ENCODE data around the gene CAMK4. TPM values are rescaled to one million over a fixed set of nuclear protein-coding genes. Genes with fewer than 3 reads are reported as not detected.
"Not testable (repeated sequence)": the region's sequence is repeated elsewhere in the genome, so short reads cannot be mapped to it uniquely, and the experiment has no call there.

CAMK4 gene
- total RNA-seq, 1 donor from 2014 or later: 106 TPM

DNA sequence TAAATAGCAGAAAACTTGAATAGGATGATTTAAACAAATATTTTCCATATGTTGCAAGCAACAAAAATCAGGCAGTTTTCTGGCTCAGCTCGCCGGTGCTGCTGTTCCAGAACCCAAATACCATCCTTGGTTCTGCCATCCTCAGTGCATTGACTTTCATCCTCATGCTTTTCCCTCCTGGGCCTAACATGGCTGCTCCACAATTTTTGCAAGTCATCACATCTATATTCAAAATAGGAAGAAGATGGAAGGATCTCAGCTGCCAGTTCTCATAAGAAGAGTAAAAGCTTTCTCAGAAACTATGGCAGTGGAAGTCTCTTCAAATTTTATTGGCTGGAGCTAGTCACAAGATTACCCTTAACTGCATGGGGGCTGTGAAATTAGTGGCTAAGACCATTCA, 151.5 kb downstream of the CAMK4 start:
- intact Hi-C loops (cut with micrococcal nuclease): no loop called here

DNA sequence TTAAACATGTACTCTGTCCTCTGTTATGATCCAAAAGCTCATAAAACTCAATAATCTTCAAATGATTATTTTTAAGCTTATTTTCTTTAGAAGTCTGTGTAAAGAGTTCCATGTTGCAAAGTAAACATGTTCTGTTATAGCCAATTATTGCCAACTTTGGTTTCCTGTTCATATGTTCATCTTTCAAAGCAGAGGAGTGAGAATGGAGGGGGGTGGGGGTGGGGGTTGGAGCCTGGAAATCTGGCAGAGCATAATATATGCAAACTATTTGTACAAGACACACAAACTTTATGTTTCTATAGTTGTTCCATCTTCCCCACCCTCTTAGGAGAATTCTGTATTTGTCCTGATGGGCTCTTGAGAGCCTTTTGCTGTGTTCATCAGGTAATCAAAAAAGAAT, 153.1 kb downstream of the CAMK4 start:
- intact Hi-C loops (cut with micrococcal nuclease): no loop called here

DNA sequence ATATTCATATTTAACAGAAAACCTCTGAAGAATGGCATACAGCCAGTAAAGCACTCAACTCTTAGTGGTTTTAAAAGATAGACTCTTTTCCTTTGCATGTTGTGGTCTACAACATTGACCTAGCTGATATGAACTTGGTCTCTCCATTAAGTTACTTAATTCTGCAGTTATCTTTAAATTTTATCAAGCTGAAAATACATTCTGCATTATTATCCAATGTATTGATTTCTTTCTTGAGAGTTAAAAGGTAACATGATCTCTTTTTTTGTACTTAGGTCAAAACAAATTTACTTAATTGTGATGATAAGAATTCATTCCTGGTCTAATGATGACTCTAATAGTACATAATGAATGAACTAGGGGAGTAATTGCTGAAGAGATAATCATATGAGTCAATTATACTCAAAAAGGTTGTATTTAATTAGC, 155.2 kb downstream of the CAMK4 start:
- intact Hi-C loops (cut with micrococcal nuclease): no loop called here

DNA sequence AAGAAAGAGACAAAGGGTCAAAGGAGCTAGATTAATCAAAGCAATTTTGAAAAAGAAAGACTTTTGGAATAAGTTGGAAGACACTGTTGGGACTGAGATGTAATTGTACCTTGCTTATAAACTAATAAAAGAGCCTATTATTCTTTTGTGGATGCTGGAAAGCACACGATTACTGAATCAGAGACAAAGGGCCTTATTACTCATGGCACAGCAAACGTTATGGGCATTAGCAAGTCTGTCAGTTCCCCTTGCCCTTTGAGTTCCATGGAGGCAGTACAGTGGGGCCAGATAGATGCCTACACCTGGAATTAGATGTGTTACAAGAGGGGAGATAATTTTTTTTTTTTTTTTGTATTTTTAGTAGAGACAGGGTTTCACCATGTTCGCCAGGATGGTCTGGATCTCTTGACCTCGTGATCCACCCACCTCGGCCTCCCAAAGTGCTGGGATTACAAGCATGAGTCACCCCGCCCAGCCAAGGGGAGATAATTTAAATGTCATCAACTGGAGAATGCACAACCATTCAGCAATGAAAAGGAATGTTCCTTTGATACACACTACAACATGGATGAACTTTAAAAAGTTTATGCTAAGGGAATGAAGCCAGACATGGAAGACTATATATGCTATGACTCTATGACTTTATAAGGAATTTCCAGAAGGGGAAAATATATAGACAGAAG, 159.2 kb downstream of the CAMK4 start:
- intact Hi-C loops (cut with micrococcal nuclease): no loop called here

DNA sequence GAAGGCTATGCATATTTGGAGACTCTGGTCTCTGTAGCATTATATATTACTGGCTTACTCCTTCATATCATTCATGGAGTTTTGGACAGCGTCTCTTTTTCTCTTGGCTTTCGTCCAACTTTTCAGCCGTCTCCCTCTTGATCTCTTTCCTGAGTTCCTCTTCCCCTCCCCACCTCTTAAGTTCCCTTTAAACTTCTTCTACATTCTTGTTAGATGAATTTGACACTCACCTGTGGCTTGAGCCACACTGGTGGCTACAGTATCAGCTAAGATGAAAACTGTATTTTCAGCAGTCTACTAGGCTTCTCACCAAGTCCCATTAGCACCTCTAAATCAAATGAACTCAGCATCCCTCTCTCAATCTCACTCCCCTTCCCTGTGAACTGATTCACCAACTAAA, 160.0 kb downstream of the CAMK4 start:
- intact Hi-C loops (cut with micrococcal nuclease): no loop called here

DNA sequence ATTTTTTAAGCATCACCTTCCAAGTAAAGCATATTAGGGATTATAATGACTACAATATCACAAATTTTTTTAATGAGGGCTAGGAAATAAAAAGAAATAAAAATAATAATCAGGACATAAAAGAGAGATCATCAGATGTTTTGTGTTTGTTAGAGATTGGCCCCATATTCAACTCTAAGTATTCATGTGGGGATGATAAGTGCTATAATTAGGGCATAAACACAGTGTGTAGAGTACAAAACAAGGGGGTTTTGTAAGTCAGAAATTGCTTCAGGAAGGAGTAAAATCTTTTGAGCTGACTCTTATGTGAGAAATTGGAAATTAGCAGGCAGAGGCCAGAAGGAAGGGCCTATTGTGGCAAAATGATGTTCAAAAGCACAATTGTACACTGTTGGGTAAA, 160.9 kb downstream of the CAMK4 start:
- intact Hi-C loops (cut with micrococcal nuclease): no loop called here

DNA sequence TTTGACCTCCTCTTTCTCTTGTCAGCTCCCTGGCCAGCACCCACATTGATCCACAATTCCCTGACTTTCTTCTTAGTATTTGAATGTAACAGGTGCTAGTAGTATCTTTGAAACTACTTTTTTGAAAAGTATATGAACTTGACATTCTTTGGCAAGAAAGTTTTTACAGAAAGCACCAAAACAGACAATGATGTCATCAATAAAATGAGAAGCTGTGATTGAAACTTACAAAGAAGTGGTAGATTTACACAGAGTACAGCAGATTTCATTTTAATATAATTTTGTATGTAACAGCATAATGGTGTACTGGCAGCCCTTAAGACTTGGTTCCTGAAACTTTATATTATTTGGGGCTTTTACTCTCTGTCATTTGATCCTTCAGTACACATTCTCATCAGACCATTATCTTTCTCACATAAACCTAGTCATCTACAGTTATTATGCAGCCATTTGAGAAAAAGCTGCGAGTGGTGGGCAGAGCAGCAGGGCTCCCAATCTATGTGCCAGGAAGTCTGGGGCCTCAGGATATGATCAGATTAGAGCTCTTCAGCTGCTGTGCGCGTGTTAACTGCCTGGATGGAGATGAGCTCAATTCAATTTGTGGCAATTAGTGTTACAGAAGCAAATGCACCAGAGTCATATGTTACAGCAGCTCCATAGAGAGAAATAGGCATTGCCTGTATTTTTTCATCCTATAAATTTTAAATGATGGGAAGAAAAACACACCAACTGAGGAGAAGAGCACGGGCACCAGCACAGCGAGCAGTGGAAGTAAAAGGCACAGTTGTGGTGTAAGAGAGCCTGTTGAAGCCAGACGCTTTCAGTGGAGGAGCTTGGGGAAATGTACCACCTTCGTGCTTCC, 162.0 kb downstream of the CAMK4 start:
- intact Hi-C loops (cut with micrococcal nuclease): no loop called here

DNA sequence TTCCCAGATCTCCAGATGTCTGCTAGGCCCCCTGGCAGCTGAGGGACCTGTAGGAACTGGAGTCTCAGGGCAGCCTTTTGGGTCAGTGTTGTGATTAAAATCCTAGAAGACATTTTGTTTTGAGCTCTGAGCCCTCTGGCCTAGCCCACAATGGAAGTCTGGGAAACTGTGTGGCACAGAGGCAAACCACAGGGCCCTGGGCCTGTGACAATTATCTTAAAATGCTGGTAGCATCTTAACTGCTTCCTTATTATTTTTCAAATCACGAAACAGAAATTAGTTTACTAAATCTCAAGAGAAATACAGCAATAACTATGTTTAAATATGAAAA, 162.6 kb downstream of the CAMK4 start:
- intact Hi-C loops (cut with micrococcal nuclease): no loop called here

DNA sequence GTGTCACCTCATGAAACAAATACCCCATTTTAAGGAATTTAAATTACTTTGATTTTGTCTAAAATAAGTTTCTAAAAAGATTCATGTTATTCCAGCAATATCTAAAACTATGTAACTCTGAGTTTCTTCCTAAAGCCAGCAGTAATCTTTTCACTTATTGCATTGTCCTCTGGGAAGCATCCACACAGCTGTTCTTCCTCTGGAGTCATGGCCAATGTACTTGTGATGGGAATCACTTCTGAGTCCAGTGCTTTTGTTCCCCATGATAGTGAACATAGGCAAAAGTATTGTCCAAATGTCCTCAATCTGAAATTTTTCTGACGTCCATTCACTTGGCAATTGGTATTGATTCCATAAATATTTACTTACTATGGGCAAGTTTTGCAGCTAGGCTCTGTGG, 163.2 kb downstream of the CAMK4 start:
- intact Hi-C loops (cut with micrococcal nuclease): no loop called here

DNA sequence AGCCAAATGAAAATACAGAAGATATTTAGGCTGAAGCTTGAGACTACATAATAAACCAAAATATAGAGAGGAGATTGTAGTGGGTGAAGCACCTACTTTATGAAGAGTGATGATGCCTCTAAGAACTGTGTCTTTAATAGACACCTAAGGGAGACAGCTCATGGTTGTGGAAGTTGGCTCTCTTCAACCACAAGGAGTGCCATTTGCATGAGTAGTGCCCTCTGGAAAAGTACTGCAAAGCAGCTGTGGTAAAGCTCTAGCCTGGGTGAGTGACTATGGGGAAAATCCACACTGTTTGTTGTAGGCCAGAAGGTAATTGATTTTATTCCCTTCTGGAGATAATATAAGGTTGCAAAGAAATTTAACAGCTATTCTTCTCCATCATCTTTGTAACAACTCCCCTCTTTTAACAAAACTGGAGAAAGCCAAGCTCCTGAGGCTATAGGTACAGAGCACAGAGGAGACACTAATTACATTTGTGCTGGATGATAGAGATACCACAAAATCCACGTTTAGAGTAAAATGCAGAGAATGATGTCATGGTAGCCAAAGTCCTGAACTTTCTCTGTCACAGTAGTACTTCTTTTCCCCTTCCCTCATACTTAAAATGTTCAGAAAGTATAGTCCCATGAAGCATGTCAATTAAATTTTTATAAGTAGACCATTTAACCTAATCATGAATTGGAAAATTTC, 165.4 kb downstream of the CAMK4 start:
- intact Hi-C loops (cut with micrococcal nuclease): no loop called here

DNA sequence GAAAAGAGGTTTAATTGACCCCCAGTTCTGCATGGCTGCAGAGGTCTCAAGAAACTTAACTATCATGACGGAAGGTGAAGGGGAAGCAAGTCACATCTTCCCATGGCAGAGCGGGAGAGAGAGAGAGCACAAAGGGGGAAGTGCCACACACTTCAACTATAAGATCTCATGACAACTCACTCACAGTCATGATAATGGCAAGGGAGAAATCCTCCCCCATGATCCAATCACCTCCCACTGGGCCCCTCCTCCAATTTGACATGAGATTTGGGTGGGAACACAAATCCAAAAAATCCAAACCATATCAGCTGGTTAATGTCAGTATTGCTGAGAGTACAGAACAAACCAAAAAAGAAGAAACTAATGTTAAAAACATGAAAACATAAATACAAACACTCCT, 168.0 kb downstream of the CAMK4 start:
- intact Hi-C loops (cut with micrococcal nuclease): no loop called here

DNA sequence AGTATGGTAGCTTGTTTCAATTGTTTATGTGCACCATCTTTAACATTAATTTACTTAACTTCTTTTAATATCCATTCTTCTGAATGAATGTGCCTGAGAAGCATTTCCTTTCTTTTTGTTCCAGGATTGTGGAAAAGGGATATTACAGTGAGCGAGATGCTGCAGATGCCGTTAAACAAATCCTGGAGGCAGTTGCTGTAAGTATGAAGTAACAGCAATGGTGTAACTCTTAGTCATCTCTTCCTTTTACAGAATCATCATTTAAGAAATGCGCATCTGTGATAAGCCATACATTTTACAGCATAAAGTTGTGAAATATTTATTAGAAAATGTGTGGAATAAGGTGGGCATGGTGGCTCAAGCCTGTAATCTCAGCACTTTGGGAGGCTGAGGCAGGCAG, 170.4 kb downstream of the CAMK4 start:
- intact Hi-C loops (cut with micrococcal nuclease): no loop called here

DNA sequence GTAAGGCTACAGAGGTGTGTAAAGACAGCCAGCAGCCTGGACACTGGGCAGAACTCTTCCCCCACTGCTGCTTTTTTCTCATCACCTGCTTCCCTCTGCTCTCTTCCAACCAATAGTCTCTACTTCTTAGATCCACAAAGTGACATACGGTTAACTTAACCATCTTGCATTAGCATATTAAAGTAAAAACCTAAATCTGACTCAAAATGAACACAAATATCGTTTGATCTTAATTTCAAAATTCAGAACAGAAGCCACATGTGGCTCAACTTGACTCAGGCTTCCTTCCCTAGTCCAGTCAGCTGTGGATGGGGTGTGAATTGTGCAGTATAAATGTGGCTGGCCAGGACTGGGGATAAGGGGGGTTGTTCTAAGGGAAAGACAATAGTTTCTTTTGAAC, 173.8 kb downstream of the CAMK4 start:
- intact Hi-C loops (cut with micrococcal nuclease): no loop called here

DNA sequence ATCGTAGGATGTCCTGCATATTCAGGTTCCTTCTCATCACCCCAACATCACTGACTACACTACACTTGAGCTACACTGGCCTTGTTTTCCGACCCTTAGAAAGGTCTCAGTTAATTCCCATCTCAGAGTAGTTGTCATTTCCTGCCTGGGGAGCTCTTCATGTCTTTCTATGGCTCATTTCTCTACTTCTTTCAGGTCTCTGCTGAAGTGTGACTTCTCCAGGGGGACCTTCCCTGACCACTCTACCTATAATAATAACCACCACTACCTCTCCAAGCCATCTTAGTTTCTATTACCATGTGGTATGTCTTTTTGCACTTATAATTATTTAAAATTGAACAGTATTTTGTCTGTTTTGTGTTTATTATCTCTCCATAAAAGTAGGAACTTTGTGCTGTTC, 174.9 kb downstream of the CAMK4 start:
- intact Hi-C loops (cut with micrococcal nuclease): no loop called here

DNA sequence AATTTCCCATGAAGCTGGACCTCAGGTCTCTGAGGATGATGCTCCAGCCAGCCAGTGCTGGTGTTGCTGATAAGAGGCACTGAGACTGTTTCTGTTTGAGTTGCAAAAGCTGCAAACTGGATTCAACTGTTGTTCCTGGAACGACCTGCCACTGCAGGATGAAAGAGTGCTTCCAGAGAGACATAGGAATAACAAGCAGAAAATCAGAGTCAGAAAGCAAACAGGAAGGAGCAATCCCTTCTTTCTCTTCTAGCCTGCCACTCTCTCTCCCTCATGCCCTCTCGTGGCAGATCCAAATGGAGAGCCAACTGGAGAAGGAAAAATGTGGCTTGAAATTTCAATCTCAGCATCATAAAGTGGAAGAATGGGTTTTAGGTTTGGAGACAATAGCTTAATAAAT, 177.7 kb downstream of the CAMK4 start:
- intact Hi-C loops (cut with micrococcal nuclease): no loop called here

DNA sequence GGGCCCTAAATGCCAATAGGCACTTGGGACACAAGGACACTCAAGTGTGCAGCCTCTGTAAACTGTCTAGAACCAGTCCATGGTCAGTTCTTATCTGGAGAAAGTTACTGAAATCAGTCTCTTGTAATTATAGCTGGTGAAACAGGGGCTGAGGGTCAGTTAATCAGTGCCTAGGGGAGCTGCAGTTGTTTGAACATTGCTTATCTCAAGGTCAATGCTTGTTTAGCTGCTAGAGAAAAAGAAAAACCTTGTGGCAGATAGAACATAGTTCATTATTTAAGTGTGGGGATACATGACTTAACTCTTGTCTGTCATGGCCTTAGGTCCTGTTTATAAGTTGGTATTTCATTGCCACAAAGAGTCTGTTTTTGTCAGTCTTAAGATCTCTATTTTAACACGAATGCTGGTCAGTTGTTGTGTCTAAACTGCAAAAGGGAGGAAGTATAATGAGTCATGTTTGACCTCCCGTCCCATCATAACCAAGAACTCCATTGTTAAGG, 180.1 kb downstream of the CAMK4 start:
- intact Hi-C loops (cut with micrococcal nuclease): no loop called here

DNA sequence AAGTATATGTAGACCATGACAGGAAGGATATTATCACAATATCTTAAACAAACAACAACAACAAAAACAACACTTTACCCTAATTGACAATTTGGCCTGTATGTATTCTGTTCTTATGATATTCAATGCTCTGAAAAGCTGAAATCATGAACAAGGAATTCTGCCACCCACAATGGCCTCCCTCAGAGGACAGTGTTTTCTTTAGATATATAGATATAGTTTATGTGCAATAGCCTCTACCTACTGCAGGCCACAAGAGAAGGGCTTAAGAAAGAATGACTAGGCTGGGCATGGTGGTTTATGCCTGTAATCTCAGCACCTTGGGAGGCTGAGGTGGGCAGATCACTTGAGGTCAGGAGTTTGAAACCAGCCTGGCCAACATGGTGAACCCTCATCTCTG, 183.4 kb downstream of the CAMK4 start:
- intact Hi-C loops (cut with micrococcal nuclease): no loop called here

DNA sequence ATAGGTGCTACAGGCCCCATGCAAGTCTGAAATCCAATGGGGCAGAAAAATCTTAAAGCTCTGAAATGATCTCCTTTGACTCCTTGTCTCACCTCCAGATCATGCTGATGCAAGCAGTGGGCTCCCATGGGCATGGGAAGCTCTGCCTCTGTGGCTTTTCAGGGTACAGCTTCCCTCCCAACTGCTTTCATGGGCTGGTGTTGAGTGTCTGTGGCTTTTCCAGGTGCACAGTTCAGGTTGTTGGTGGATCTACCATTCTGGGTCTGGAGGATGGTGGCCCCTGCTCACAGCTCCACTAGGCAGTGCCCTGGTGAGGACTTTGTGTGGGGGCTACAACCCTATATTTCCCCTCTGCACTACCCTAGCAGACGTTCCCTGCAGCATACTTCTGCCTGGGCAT, 184.6 kb downstream of the CAMK4 start:
- intact Hi-C loops (cut with micrococcal nuclease): no loop called here

DNA sequence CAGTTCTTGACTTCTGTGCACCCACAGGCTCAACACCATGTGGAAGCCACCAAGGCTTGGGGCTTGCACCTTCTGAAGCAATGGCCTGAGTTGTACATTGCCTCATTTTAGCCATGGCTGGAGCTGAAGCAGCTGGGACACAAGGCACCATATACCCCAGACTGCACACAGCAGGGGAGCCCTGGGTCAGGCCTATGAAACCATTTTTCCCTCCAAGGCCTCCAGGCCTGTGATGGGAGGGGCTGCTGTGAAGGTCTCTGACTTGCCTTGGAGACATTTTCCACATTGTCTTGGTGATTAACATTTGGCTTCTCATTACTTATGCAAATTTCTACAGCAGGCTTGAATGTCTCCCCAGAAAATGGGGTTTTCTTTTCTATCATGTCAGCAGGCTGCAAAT, 185.1 kb downstream of the CAMK4 start:
- intact Hi-C loops (cut with micrococcal nuclease): not testable (repeated sequence)

DNA sequence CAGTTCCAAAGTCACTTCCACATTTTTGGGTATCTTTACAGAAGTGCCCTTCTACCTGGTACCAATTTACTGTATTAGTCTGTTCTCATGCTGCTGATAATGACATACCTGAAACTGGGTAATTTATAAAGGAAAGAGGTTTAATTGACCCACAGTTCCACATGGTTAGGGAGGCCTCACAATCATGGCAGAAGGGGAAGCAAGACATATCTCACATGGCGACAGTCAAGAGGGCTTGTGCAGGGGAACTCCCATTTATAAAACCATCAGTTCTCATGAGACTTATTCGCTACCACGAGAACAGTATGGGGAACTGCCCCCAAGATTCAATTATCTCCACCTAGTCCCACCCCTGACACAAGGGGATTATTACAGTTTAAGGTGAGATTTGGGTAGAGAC, 185.9 kb downstream of the CAMK4 start:
- intact Hi-C loops (cut with micrococcal nuclease): not testable (repeated sequence)

DNA sequence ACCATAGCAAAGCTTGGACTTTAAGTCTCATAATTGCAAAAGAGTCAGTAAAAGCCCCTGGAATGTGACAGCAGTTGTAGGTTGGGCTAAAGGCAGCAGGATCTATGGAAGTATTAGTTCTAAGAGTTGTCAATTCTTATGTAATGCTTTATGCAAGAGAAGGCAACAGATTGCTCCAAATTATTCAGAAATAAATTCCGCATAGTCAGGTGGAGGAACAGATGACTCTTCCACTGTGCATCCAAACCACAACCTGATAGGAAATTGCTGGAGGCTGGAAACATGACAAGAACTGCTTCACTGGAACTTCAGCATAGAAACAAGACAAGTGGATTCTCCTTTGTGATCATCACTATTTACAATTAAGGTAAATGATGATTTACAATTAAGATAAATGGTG, 187.1 kb downstream of the CAMK4 start:
- intact Hi-C loops (cut with micrococcal nuclease): no loop called here

DNA sequence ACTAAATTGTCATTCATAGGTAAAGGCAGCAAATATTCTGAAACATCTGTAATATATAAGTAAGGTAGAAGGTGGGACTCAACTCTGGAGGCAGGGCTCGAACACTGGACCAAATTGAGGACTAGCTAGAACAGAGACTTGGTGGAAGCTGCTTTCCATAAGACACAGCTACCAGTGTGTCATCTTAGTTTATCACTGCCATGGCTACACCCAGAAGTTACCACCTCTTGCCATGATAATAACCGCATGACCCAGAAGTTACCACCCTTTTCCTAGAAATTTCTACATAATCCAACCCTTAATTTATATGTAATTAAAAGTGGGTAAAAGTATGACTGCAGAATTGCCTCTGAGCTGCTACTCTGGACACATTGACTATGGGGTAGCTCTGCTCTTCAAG, 188.4 kb downstream of the CAMK4 start:
- intact Hi-C loops (cut with micrococcal nuclease): no loop called here

All from T-helper 2 cell treated with Interferon-gamma antibody and Interleukin-4, amounts not matched to agents 100 ng/mL and 5 ng/mL, for 36 hours (primary cell).